GM18861 (cell line): ENCODE measurements around the gene GALNT6.

Experiments
- ATAC-seq: cut with Tn5 transposase; IDR thresholded peaks from one replicate; pipeline ENCODE4 v1.9.1; 2021; ENCODE audit not compliant: unreplicated experiment

Gene GALNT6

GRCh38 chr12:51382173-51382572 lies 9.0 kb downstream of the GALNT6 start:
- ATAC-seq, result no peak

GRCh38 chr12:51381226-51382079 lies 9.8 kb downstream of the GALNT6 start:
- ATAC-seq, result no peak

- no peak for ATAC-seq
Observed at GRCh38 chr12:51379571-51379970, 11.6 kb downstream of the GALNT6 start.

GRCh38 chr12:51378749-51379148 lies 12.5 kb downstream of the GALNT6 start:
- ATAC-seq, result no peak

- no peak for ATAC-seq
Observed at GRCh38 chr12:51377099-51377984, 13.9 kb downstream of the GALNT6 start.

GRCh38 chr12:51374856-51375255 lies 16.4 kb downstream of the GALNT6 start:
- ATAC-seq, result no peak

- no peak for ATAC-seq
Observed at GRCh38 chr12:51374361-51374760, 16.8 kb downstream of the GALNT6 start.

- no peak for ATAC-seq
Observed at GRCh38 chr12:51373187-51373586, 18.0 kb downstream of the GALNT6 start.

- no peak for ATAC-seq
Observed at GRCh38 chr12:51372021-51372420, 19.2 kb downstream of the GALNT6 start.

- ATAC-seq, result no peak
Observed at GRCh38 chr12:51371295-51371953, 19.8 kb downstream of the GALNT6 start.

- no peak for ATAC-seq
Observed at GRCh38 chr12:51370667-51371066, 20.5 kb downstream of the GALNT6 start.

GRCh38 chr12:51369581-51369980 lies 21.6 kb downstream of the GALNT6 start:
- ATAC-seq, result no peak

GRCh38 chr12:51368640-51369517 lies 22.3 kb downstream of the GALNT6 start:
- ATAC-seq, result peak; percentile 97

- ATAC-seq, result no peak
Observed at GRCh38 chr12:51365276-51365675, 25.9 kb downstream of the GALNT6 start.

- ATAC-seq, result no peak
Observed at GRCh38 chr12:51364001-51364400, 27.2 kb downstream of the GALNT6 start.

GRCh38 chr12:51362747-51363342 lies 28.4 kb downstream of the GALNT6 start:
- no peak for ATAC-seq

- ATAC-seq, result no peak
Observed at GRCh38 chr12:51362307-51362706, 28.9 kb downstream of the GALNT6 start.

- ATAC-seq, result no peak
Observed at GRCh38 chr12:51361161-51362016, 29.8 kb downstream of the GALNT6 start.

- no peak for ATAC-seq
Observed at GRCh38 chr12:51360315-51360714, 30.9 kb downstream of the GALNT6 start.
